HG03135 (cell line): Measurements from ENCODE around the gene ADRM1.

Source experiments
- ATAC-seq: cut with Tn5 transposase; IDR thresholded peaks from one replicate; pipeline ENCODE4 v1.9.1; 2021; ENCODE audit warnings: mild to moderate bottlenecking, moderate library complexity; ENCODE audit not compliant: unreplicated experiment

Gene ADRM1

GRCh38 chr20:62280303-62280702 is 22.5 kb upstream of the ADRM1 start:
- no peak for ATAC-seq

GRCh38 chr20:62281161-62281933 is 21.4 kb upstream of the ADRM1 start:
- no peak for ATAC-seq

- no peak for ATAC-seq
Measured at GRCh38 chr20:62282103-62282502, 20.7 kb upstream of the ADRM1 start.

- ATAC-seq = no peak
Measured at GRCh38 chr20:62282877-62283503, 19.8 kb upstream of the ADRM1 start.

- no peak for ATAC-seq
Measured at GRCh38 chr20:62284448-62284847, 18.3 kb upstream of the ADRM1 start.

GRCh38 chr20:62285151-62285550 is 17.6 kb upstream of the ADRM1 start:
- no peak for ATAC-seq

GRCh38 chr20:62285722-62286121 is 17.1 kb upstream of the ADRM1 start:
- ATAC-seq = no peak

GRCh38 chr20:62286493-62287064 is 16.2 kb upstream of the ADRM1 start:
- ATAC-seq = no peak

- ATAC-seq = no peak
Measured at GRCh38 chr20:62287129-62287528, 15.7 kb upstream of the ADRM1 start.

GRCh38 chr20:62287759-62288534 is 14.8 kb upstream of the ADRM1 start:
- ATAC-seq = no peak

GRCh38 chr20:62288535-62289105 is 14.2 kb upstream of the ADRM1 start:
- ATAC-seq = no peak

GRCh38 chr20:62289131-62289530 is 13.7 kb upstream of the ADRM1 start:
- no peak for ATAC-seq

GRCh38 chr20:62289898-62290297 is 12.9 kb upstream of the ADRM1 start:
- ATAC-seq = no peak

GRCh38 chr20:62291251-62292066 is 11.3 kb upstream of the ADRM1 start:
- no peak for ATAC-seq

GRCh38 chr20:62292108-62292507 is 10.7 kb upstream of the ADRM1 start:
- no peak for ATAC-seq

- ATAC-seq = no peak
Measured at GRCh38 chr20:62293111-62293784, 9.5 kb upstream of the ADRM1 start.

- no peak for ATAC-seq
Measured at GRCh38 chr20:62293946-62294345, 8.9 kb upstream of the ADRM1 start.

- no peak for ATAC-seq
Measured at GRCh38 chr20:62294516-62294915, 8.3 kb upstream of the ADRM1 start.

- no peak for ATAC-seq
Measured at GRCh38 chr20:62296724-62297448, 5.9 kb upstream of the ADRM1 start.
